A549 (cell line): ENCODE results near the gene MYO1D. TPM values are rescaled to one million over a fixed set of nuclear protein-coding genes. Genes with fewer than 3 reads are reported as not detected.

Experiments used
- ATAC-seq, 2 experiments: fragments of 200-7000 bp in 1 of 2; fragments of >200 bp in 1 of 2; cut with Nextera tagmentation in 1 of 2; cut with Tn5 transposase in 1 of 2; 3 replicates each; pipeline versions ENCODE4 v1.8.0 to v1.9.1; 2018 to 2020; ENCODE audit warnings: mild to moderate bottlenecking in 1 of 2, moderate library complexity in 1 of 2
- CTCF ChIA-PET: fragments of 300-600 bp; sonication (Branson Sonifier 250); formaldehyde crosslinking; extraction: SDS; loops from one replicate; lab custom pipeline; 2021; ENCODE audit warnings: antibody characterized with exemption, inconsistent platforms; lab: Yijun Ruan, JAX
- POLR2A ChIA-PET: fragments of 350-600 bp; formaldehyde crosslinking; extraction: SDS; loops from one replicate; lab custom pipeline; 2021; ENCODE audit warnings: antibody characterized with exemption, inconsistent platforms; lab: Yijun Ruan, JAX
- DNase-seq, 2 experiments: peaks; one replicate each; pipeline versions ENCODE4 v3.0.0 to v3.0.0-alpha.2; 2011 to 2016; ENCODE audit warnings: low read depth in 1 of 2, low spot score in 1 of 2
- FAIRE-seq: peaks from 2 replicates; lab custom pipeline; 2011; peaks lifted over from hg19 to GRCh38; lab: Jason Lieb, UNC
- H3K27ac ChIP-seq, 2 experiments: fragments of >200 bp; sonication (Bioruptor Twin); formaldehyde crosslinking; 3 replicates each; pipeline ENCODE4 v1.5.1; 2016 to 2017
- H3K4me1 ChIP-seq: fragments of >200 bp; sonication (Bioruptor Twin); formaldehyde crosslinking; 3 replicates; pipeline ENCODE4 v1.6.1; 2016
- H3K4me2 ChIP-seq: fragments of >200 bp; sonication (Bioruptor Twin); formaldehyde crosslinking; 3 replicates; pipeline ENCODE4 v1.6.1; 2016
- H3K4me3 ChIP-seq: fragments of >200 bp; sonication (Bioruptor Twin); formaldehyde crosslinking; 3 replicates; pipeline ENCODE4 v1.5.1; 2016
- H3K9me3 ChIP-seq: fragments of >200 bp; sonication (Bioruptor Twin); formaldehyde crosslinking; 3 replicates; pipeline ENCODE4 v1.6.1; 2016
- EHF ChIP-seq: fragments of 250-450 bp; sonication (Bioruptor Pico); IDR thresholded peaks from 2 replicates; pipeline ENCODE4 v1.5.0; 2020; ENCODE audit warnings: mild to moderate bottlenecking
- FOSL2 ChIP-seq, 2 experiments: fragments of 450-650 bp in 1 of 2; fragments of >200 bp in 1 of 2; sonication (Bioruptor Twin) in 1 of 2; formaldehyde crosslinking; IDR thresholded peaks; 2 replicates each; pipeline versions ENCODE4 v1.5.0 to v1.6.1; 2016 to 2020; ENCODE audit warnings: mild to moderate bottlenecking in 1 of 2, moderate library complexity in 1 of 2
- FOXS1 ChIP-seq: fragments of 250-450 bp; sonication (Bioruptor Pico); IDR thresholded peaks from 2 replicates; pipeline ENCODE4 v1.5.0; 2020; ENCODE audit warnings: mild to moderate bottlenecking, moderate library complexity
- GATA3 ChIP-seq: IDR thresholded peaks from 2 replicates; pipeline ENCODE4 v1.6.1; 2012; ENCODE audit warnings: borderline replicate concordance
- HDAC2 ChIP-seq: fragments of 200-600 bp; sonication (generic); IDR thresholded peaks from 2 replicates; pipeline ENCODE4 v1.6.1; 2016
- HEYL ChIP-seq: fragments of 250-450 bp; sonication (Bioruptor Pico); IDR thresholded peaks from 2 replicates; pipeline ENCODE4 v1.8.0; 2021; ENCODE audit warnings: mild to moderate bottlenecking, moderate library complexity
- HOXB5 ChIP-seq: fragments of 250-450 bp; sonication (Bioruptor Pico); IDR thresholded peaks from 2 replicates; pipeline ENCODE4 v1.5.0; 2020; ENCODE audit warnings: mild to moderate bottlenecking, moderate library complexity
- JUN ChIP-seq, 2 experiments: fragments of >200 bp; sonication (Bioruptor Twin); formaldehyde crosslinking; IDR thresholded peaks; 2 replicates in 1 of 2; 3 replicates in 1 of 2; pipeline ENCODE4 v1.6.1; 2016 to 2017
- NFE2L2 ChIP-seq: fragments of 150-350 bp; conservative IDR thresholded peaks from 2 replicates; pipeline ENCODE4 v1.6.1; 2014; ENCODE audit warnings: low read length
- NPAS2 ChIP-seq: fragments of 250-450 bp; sonication (Bioruptor Pico); IDR thresholded peaks from 2 replicates; pipeline ENCODE4 v1.8.0; 2022; ENCODE audit warnings: mild to moderate bottlenecking, moderate library complexity, borderline replicate concordance
- POLR2A ChIP-seq: IDR thresholded peaks from 2 replicates; pipeline ENCODE4 v1.6.1; 2012; ENCODE audit warnings: mild to moderate bottlenecking, low read length
- RNF2 ChIP-seq: fragments of 200-600 bp; sonication (generic); IDR thresholded peaks from 2 replicates; pipeline ENCODE4 v1.6.1; 2016; ENCODE audit warnings: low read depth, mild to moderate bottlenecking, antibody characterized with exemption, moderate library complexity, borderline replicate concordance
- ZFP36 ChIP-seq: fragments of 450-650 bp; IDR thresholded peaks from 2 replicates; pipeline ENCODE4 v1.6.1; 2014; ENCODE audit warnings: borderline replicate concordance; ENCODE audit not compliant: partially characterized antibody
- WGBS: methylation state at CpG from one replicate; pipeline ENCODE4 v1.1.6; 2017; ENCODE audit errors: missing lambda C conversion rate; 5-methylcytosine and 5-hydroxymethylcytosine counted together
- polyA plus RNA-seq, 4 experiments: library from polyadenylated mRNA; depleted of rRNA in 3 of 4; stranded (reverse); fragments of >200 nt; fragmentation: RNase III in 1 of 4; extraction: RNeasy Plus Mini Kit Qiagen cat#74134 plus additional on column Dnase treatment in 1 of 4; gene quantifications; 2 replicates in 3 of 4; 3 replicates in 1 of 4; pipeline ENCODE4 v1.2.3, GENCODE V29; 2011 to 2017
- TF ChIP-seq, protein P1 (sequence below): fragments of 250-450 bp; sonication (Bioruptor Pico); IDR thresholded peaks from 2 replicates; pipeline ENCODE4 v1.5.0; 2021; ENCODE audit warnings: mild to moderate bottlenecking, moderate library complexity, borderline replicate concordance
- TF ChIP-seq, protein P2 (sequence below): fragments of >200 bp; sonication (Bioruptor Twin); formaldehyde crosslinking; IDR thresholded peaks from 3 replicates; pipeline ENCODE4 v1.5.1; 2016
- TF ChIP-seq, protein P3 (sequence below): IDR thresholded peaks from 2 replicates; pipeline ENCODE4 v1.6.1; 2012; ENCODE audit warnings: low read depth, borderline replicate concordance
- TF ChIP-seq, protein P4 (sequence below): IDR thresholded peaks from 2 replicates; pipeline ENCODE4 v1.6.1; 2012
- TF ChIP-seq, protein P5 (sequence below): IDR thresholded peaks from 2 replicates; pipeline ENCODE4 v1.6.1; 2012

The MYO1D gene
- polyA plus RNA-seq, 2 of the 4 experiments (the other 2 are of a cell fraction), result 2.8 to 4.2 TPM

DNA sequence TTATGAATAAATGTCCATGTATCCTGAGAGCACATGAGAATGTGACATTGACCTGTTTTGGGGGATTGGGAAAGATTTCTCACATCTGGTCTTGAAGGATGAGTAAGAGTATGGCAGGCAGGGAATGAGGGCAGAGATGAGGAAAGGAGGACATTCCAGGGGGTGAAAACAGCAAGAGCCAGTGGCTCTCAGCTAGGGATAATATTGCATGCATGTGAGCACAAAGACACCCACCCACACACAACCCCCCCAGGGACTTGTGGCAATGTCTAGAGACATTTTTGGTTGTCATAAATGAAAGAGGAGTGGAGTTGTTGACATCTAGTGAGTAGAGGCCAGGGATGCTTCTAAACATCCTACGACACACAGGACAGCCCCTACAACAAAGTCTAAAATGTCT lies 6.0 kb downstream of the MYO1D start:
- ChIA-PET CTCF (interaction anchor here (12.1 kb wide), 1 partner anchor 92 kb away, joined by 205 read pairs; no protein-coding TSS in a partner anchor), POLR2A (no interaction called here)
- TF ChIP-seq FOXS1 (CRISPR knock-in tag) (no peak), POLR2A (no peak), NPAS2 (no peak), EHF (no peak), HEYL (CRISPR knock-in tag) (no peak), NFE2L2 (no peak), FOSL2 (IDR thresholded peaks at IDR 0.05) (no peak), FOSL2 (CRISPR knock-in tag; IDR thresholded peaks at IDR 0.05) (no peak), GATA3 (no peak), RNF2 (no peak), JUN (IDR thresholded peaks at IDR 0.05) (no peak)
- TF ChIP-seq, protein P1, sequence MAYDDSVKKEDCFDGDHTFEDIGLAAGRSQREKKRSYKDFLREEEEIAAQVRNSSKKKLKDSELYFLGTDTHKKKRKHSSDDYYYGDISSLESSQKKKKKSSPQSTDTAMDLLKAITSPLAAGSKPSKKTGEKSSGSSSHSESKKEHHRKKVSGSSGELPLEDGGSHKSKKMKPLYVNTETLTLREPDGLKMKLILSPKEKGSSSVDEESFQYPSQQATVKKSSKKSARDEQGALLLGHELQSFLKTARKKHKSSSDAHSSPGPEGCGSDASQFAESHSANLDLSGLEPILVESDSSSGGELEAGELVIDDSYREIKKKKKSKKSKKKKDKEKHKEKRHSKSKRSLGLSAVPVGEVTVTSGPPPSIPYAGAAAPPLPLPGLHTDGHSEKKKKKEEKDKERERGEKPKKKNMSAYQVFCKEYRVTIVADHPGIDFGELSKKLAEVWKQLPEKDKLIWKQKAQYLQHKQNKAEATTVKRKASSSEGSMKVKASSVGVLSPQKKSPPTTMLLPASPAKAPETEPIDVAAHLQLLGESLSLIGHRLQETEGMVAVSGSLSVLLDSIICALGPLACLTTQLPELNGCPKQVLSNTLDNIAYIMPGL, result no peak
- TF ChIP-seq, protein P2, sequence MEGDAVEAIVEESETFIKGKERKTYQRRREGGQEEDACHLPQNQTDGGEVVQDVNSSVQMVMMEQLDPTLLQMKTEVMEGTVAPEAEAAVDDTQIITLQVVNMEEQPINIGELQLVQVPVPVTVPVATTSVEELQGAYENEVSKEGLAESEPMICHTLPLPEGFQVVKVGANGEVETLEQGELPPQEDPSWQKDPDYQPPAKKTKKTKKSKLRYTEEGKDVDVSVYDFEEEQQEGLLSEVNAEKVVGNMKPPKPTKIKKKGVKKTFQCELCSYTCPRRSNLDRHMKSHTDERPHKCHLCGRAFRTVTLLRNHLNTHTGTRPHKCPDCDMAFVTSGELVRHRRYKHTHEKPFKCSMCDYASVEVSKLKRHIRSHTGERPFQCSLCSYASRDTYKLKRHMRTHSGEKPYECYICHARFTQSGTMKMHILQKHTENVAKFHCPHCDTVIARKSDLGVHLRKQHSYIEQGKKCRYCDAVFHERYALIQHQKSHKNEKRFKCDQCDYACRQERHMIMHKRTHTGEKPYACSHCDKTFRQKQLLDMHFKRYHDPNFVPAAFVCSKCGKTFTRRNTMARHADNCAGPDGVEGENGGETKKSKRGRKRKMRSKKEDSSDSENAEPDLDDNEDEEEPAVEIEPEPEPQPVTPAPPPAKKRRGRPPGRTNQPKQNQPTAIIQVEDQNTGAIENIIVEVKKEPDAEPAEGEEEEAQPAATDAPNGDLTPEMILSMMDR, result no peak
- TF ChIP-seq, protein P3, sequence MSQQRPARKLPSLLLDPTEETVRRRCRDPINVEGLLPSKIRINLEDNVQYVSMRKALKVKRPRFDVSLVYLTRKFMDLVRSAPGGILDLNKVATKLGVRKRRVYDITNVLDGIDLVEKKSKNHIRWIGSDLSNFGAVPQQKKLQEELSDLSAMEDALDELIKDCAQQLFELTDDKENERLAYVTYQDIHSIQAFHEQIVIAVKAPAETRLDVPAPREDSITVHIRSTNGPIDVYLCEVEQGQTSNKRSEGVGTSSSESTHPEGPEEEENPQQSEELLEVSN, result no peak
- TF ChIP-seq, protein P4, sequence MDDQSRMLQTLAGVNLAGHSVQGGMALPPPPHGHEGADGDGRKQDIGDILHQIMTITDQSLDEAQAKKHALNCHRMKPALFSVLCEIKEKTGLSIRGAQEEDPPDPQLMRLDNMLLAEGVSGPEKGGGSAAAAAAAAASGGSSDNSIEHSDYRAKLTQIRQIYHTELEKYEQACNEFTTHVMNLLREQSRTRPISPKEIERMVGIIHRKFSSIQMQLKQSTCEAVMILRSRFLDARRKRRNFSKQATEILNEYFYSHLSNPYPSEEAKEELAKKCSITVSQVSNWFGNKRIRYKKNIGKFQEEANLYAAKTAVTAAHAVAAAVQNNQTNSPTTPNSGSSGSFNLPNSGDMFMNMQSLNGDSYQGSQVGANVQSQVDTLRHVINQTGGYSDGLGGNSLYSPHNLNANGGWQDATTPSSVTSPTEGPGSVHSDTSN, result no peak
- TF ChIP-seq, protein P5, sequence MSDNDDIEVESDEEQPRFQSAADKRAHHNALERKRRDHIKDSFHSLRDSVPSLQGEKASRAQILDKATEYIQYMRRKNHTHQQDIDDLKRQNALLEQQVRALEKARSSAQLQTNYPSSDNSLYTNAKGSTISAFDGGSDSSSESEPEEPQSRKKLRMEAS, result no peak
- FAIRE-seq, result no peak
- no peak for ATAC-seq
- 80% methylated on average over 1 of the region's 1 CpG for WGBS
- Histone ChIP-seq H3K4me2 (no peak overlapping the region), H3K4me3 (no peak overlapping the region), H3K27ac (no peak overlapping the region), H3K9me3 (no peaks in the 10 kb centered on the region), H3K4me1 (peaks cover 3% of the 10 kb centered on the region; the same call in 1 of the 3 replicates)
- no peak for DNase-seq

DNA sequence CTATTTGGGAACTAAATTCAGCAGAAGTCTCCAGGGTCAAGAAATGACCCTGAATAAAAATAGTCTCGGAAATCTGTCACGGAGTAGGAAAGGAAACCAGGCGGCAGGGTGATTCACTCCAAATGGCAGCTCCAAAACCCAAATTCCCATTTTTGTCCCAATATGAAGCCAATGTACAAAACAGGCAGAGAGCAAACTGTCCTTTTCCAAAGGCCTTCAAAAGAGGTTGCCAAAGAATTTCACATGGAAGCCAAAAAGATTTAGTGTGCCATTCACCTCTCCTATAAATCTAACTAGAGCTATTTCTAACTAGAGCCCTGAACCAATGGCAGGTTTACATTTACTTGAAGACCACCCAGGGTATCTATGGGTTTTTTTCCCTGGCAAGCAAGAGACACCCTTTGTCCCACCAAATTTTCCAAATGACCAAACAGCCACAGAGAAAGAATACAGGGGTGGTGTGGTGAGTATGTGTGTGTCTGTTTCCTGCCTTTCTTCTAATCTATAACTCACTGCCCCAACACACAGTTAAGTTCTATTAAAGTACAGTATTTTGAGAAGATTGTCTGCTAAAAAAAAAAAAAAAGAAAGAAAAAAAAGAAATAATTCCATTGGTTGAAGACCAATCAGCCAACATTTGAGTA lies 6.8 kb downstream of the MYO1D start:
- DNase-seq (no peak), ATAC-seq (no peak), FAIRE-seq (no peak)
- Histone ChIP-seq H3K9me3 (no peaks in the 10 kb centered on the region), H3K4me1 (no peaks in the 10 kb centered on the region), H3K27ac (no peak overlapping the region), H3K4me2 (no peak overlapping the region), H3K4me3 (no peak overlapping the region)
- TF ChIP-seq, protein P3, result no peak
- TF ChIP-seq HOXB5 (CRISPR knock-in tag) (no peak), ZFP36 (no peak), FOXS1 (CRISPR knock-in tag) (no peak), HDAC2 (no peak)
- TF ChIP-seq, protein P4, result no peak
- ChIA-PET POLR2A (no interaction called here), CTCF (interaction anchor here (0.9 to 1.2 kb wide), 3 partner anchors 8 to 87 kb away, joined by 3 to 5 read pairs (median 4); no protein-coding TSS in a partner anchor)
- WGBS, result 87% methylated on average over 3 of the region's 3 CpGs
